Inflammatory macrophage treated with lipopolysaccharide for 1 hour (primary cell): ENCODE measurements around the gene TIAM2.
"Not testable (repeated sequence)": the region's sequence is repeated elsewhere in the genome, so short reads cannot be mapped to it uniquely, and the experiment has no call there.

Experiments
- DNase-seq, 2 donors: peaks; one replicate each; pipeline ENCODE4 v3.0.0-alpha.2; 2020 to 2022

The TIAM2 gene

GRCh38 chr6:155173488-155173887 lies 178.4 kb downstream of the TIAM2 start:
- no peak for DNase-seq

GRCh38 chr6:155174576-155175211 lies 179.6 kb downstream of the TIAM2 start:
- DNase-seq: peak; percentile 75 to 87

- peak; percentile 63 to 96 for DNase-seq
Measured at GRCh38 chr6:155177363-155177961, 182.3 kb downstream of the TIAM2 start.

- DNase-seq: no peak
Measured at GRCh38 chr6:155181498-155181897, 186.4 kb downstream of the TIAM2 start.

- DNase-seq: no peak
Measured at GRCh38 chr6:155182103-155182502, 187.0 kb downstream of the TIAM2 start.

- DNase-seq: peak; percentile 57
Measured at GRCh38 chr6:155183095-155183494, 188.0 kb downstream of the TIAM2 start.

- not testable (repeated sequence) for DNase-seq
Measured at GRCh38 chr6:155185041-155185440, 189.9 kb downstream of the TIAM2 start.

GRCh38 chr6:155185544-155185943 lies 190.4 kb downstream of the TIAM2 start:
- no peak for DNase-seq

GRCh38 chr6:155186052-155186658 lies 191.0 kb downstream of the TIAM2 start:
- no peak for DNase-seq

GRCh38 chr6:155187106-155187505 lies 192.0 kb downstream of the TIAM2 start:
- DNase-seq: peak in 1 of 2 donors; percentile 32

GRCh38 chr6:155187994-155188706 lies 193.0 kb downstream of the TIAM2 start:
- no peak for DNase-seq

- peak; percentile 66 to 69 for DNase-seq
Measured at GRCh38 chr6:155188707-155189496, 193.8 kb downstream of the TIAM2 start.

- no peak for DNase-seq
Measured at GRCh38 chr6:155190677-155191076, 195.6 kb downstream of the TIAM2 start.

GRCh38 chr6:155193526-155193925 lies 198.4 kb downstream of the TIAM2 start:
- DNase-seq: no peak

- DNase-seq: no peak
Measured at GRCh38 chr6:155194399-155194798, 199.3 kb downstream of the TIAM2 start.

GRCh38 chr6:155195903-155196302 lies 200.8 kb downstream of the TIAM2 start:
- no peak for DNase-seq

GRCh38 chr6:155196911-155197310 lies 201.8 kb downstream of the TIAM2 start:
- DNase-seq: no peak

GRCh38 chr6:155197932-155198331 lies 202.8 kb downstream of the TIAM2 start:
- no peak for DNase-seq

GRCh38 chr6:155200012-155200411 lies 204.9 kb downstream of the TIAM2 start:
- peak; percentile 60 to 77 for DNase-seq

GRCh38 chr6:155201461-155202226 lies 206.5 kb downstream of the TIAM2 start:
- no peak for DNase-seq

- no peak for DNase-seq
Measured at GRCh38 chr6:155207223-155207622, 212.1 kb downstream of the TIAM2 start.

GRCh38 chr6:155212106-155212505 lies 217.0 kb downstream of the TIAM2 start:
- no peak for DNase-seq
